ENCODE results near the gene CRADD.

GRCh38 chr12:93846936-93847516, 169.9 kb downstream of the CRADD start:
- TF ChIP-seq, protein P1, sequence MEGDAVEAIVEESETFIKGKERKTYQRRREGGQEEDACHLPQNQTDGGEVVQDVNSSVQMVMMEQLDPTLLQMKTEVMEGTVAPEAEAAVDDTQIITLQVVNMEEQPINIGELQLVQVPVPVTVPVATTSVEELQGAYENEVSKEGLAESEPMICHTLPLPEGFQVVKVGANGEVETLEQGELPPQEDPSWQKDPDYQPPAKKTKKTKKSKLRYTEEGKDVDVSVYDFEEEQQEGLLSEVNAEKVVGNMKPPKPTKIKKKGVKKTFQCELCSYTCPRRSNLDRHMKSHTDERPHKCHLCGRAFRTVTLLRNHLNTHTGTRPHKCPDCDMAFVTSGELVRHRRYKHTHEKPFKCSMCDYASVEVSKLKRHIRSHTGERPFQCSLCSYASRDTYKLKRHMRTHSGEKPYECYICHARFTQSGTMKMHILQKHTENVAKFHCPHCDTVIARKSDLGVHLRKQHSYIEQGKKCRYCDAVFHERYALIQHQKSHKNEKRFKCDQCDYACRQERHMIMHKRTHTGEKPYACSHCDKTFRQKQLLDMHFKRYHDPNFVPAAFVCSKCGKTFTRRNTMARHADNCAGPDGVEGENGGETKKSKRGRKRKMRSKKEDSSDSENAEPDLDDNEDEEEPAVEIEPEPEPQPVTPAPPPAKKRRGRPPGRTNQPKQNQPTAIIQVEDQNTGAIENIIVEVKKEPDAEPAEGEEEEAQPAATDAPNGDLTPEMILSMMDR (IDR thresholded peaks at IDR 0.05): no peak
- TF ChIP-seq POLR2AphosphoS5 (IDR thresholded peaks at IDR 0.05) (no peak), EP300 (IDR thresholded peaks at IDR 0.05) (no peak), POLR2A (IDR thresholded peaks at IDR 0.05) (no peak)
